Fibroblast of lung (primary cell): Measurements from ENCODE around the gene MCRIP2. TPM values are rescaled to one million over a fixed set of nuclear protein-coding genes. Genes with fewer than 3 reads are reported as not detected.

ENCODE experiments used
- DNase-seq, 2 donors: peaks; one replicate each; pipeline versions ENCODE4 v3.0.0 to v3.0.0-alpha.2; 2010; ENCODE audit warnings: low read depth in 2 of 2
- H2AFZ ChIP-seq: 2 replicates; pipeline ENCODE4 v1.5.1; 2012; ENCODE audit warnings: low read length, control low read depth, inconsistent platforms
- H3K27ac ChIP-seq: 2 replicates; pipeline ENCODE4 v1.5.1; 2011; ENCODE audit warnings: low read length, control low read depth; ENCODE audit not compliant: insufficient read depth
- H3K27me3 ChIP-seq: 2 replicates; pipeline ENCODE4 v1.5.1; 2011; ENCODE audit warnings: mild to moderate bottlenecking, low read length; ENCODE audit not compliant: control insufficient read depth, insufficient read depth
- H3K36me3 ChIP-seq: 2 replicates; pipeline ENCODE4 v1.5.1; 2011; ENCODE audit warnings: low read length; ENCODE audit not compliant: control insufficient read depth, insufficient read depth
- H3K4me1 ChIP-seq: 2 replicates; pipeline ENCODE4 v1.5.1; 2011; ENCODE audit warnings: low read length; ENCODE audit not compliant: control insufficient read depth, insufficient read depth; ENCODE audit errors: extremely low read depth
- H3K4me2 ChIP-seq: 2 replicates; pipeline ENCODE4 v1.5.1; 2011; ENCODE audit warnings: low read length, control low read depth; ENCODE audit not compliant: insufficient read depth; ENCODE audit errors: extremely low read depth
- H3K4me3 ChIP-seq, 4 experiments: fragments of 200-600 bp in 1 of 4; sonication (generic) in 1 of 4; replicated peaks in 1 of 4; 2 replicates each; pipeline ENCODE4 v1.5.1; 2011 to 2016; ENCODE audit warnings: low read length in 4 of 4, low read depth in 3 of 4, mild to moderate bottlenecking in 3 of 4, control low read depth in 2 of 4, inconsistent platforms in 1 of 4, mixed read lengths in 1 of 4; ENCODE audit not compliant: insufficient read depth in 1 of 4; ENCODE audit errors: control extremely low read depth in 1 of 4
- H3K79me2 ChIP-seq: 2 replicates; pipeline ENCODE4 v1.5.1; 2012; ENCODE audit warnings: mild to moderate bottlenecking, low read length, inconsistent platforms; ENCODE audit not compliant: control insufficient read depth, insufficient read depth
- H3K9ac ChIP-seq: 2 replicates; pipeline ENCODE4 v1.5.1; 2011; ENCODE audit warnings: mild to moderate bottlenecking, low read length, control low read depth; ENCODE audit not compliant: insufficient read depth
- H3K9me3 ChIP-seq: 2 replicates; pipeline ENCODE4 v1.5.1; 2012; ENCODE audit warnings: low read depth, low read length; ENCODE audit not compliant: control insufficient read depth, insufficient read depth
- H4K20me1 ChIP-seq: 2 replicates; pipeline ENCODE4 v1.5.1; 2011; ENCODE audit warnings: low read length; ENCODE audit not compliant: control insufficient read depth, insufficient read depth; ENCODE audit errors: extremely low read depth
- CTCF ChIP-seq, 2 donors: IDR thresholded peaks in 1 of 2; conservative IDR thresholded peaks in 1 of 2; 1 replicate in 1 of 2; 2 replicates in 1 of 2; pipeline ENCODE4 v1.5.1; 2011 to 2012; ENCODE audit warnings: low read length in 2 of 2, control low read depth in 1 of 2, inconsistent platforms in 1 of 2, low read depth in 1 of 2, mild to moderate bottlenecking in 1 of 2
- EZH2 ChIP-seq: IDR thresholded peaks from 2 replicates; pipeline ENCODE4 v1.5.1; 2012; ENCODE audit warnings: low read length, control low read depth, mild to moderate bottlenecking; ENCODE audit errors: missing control alignments
- polyA minus RNA-seq: library from RNA; depleted of rRNA, polyadenylated mRNA; stranded (reverse); fragments of >200 nt; gene quantifications from 2 replicates; pipeline ENCODE4 v1.2.3, GENCODE V29; 2011; ENCODE audit warnings: low replicate concordance
- polyA plus RNA-seq, 2 donors: library from polyadenylated mRNA; depleted of rRNA in 1 of 2; stranded (reverse) in 1 of 2; unstranded in 1 of 2; fragments of >200 nt; gene quantifications; 2 replicates each; pipeline ENCODE4 v1.2.1, GENCODE V29; 2011 to 2012; ENCODE audit warnings: missing spikeins in 1 of 2
- total RNA-seq: library from RNA; depleted of rRNA; stranded (reverse); fragments of >200 nt; gene quantifications from 2 replicates; pipeline ENCODE4 v1.2.1, GENCODE V29; 2014

MCRIP2 gene
- 18.0 and 21.8 TPM in 2 replicates for total RNA-seq
- polyA plus RNA-seq: 2.8 and 3.4 TPM in 2 replicates
- polyA plus RNA-seq (2012): 10.8 and 13.0 TPM in 2 replicates
- 1.9 and 2.9 TPM in 2 replicates for polyA minus RNA-seq

GRCh38 chr16:641326-642188 lies at the start of gene MCRIP2:
TSS of gene MCRIP2 (plus strand) at chr16:641828. CDS start at chr16:641992, 164 bp downstream.
- no peaks in the 10 kb centered on the region for H3K36me3 ChIP-seq
- peak within 1 kb of the TSS; percentile 78 for H2AFZ ChIP-seq
- H3K27ac ChIP-seq: peak within 1 kb of the TSS; percentile 61
- no peaks in the 10 kb centered on the region for H3K27me3 ChIP-seq
- TF ChIP-seq CTCF (conservative IDR thresholded peaks at IDR 0.05 in 1 of 2, IDR thresholded peaks at IDR 0.05 in 1 of 2; ENCODE audit: low read depth in 1 of 2, low read length in 2 of 2) (no peak), EZH2 (no peak)
- peak within 1 kb of the TSS; percentile 70 to 79 (median 72) for H3K4me3 ChIP-seq
- H3K4me2 ChIP-seq: peak within 1 kb of the TSS; percentile 97
- H3K79me2 ChIP-seq: no peaks in the 10 kb centered on the region
- H3K9me3 ChIP-seq: no peaks in the 10 kb centered on the region
- peak; percentile 58 to 72 for DNase-seq
- peak within 1 kb of the TSS; percentile 74 for H3K9ac ChIP-seq
- peaks cover 6% of the 10 kb centered on the region for H3K4me1 ChIP-seq
- H4K20me1 ChIP-seq: no peaks in the 10 kb centered on the region

GRCh38 chr16:591892-592517 lies 49.6 kb upstream of the MCRIP2 start:
- H3K4me3 ChIP-seq: no peak overlapping the region
- H3K4me1 ChIP-seq: peaks cover 11% of the 10 kb centered on the region
- no peaks in the 10 kb centered on the region for H3K36me3 ChIP-seq
- no peak overlapping the region for H3K4me2 ChIP-seq
- DNase-seq: no peak
- H4K20me1 ChIP-seq: no peaks in the 10 kb centered on the region
- no peak overlapping the region for H3K27ac ChIP-seq
- no peak overlapping the region for H3K9ac ChIP-seq
- no peaks in the 10 kb centered on the region for H3K27me3 ChIP-seq
- H3K9me3 ChIP-seq: no peaks in the 10 kb centered on the region
- H2AFZ ChIP-seq: no peak overlapping the region
- TF ChIP-seq CTCF (conservative IDR thresholded peaks at IDR 0.05 in 1 of 2, IDR thresholded peaks at IDR 0.05 in 1 of 2; ENCODE audit: low read depth in 1 of 2, low read length in 2 of 2) (no peak), EZH2 (no peak)
- H3K79me2 ChIP-seq: peaks cover 22% of the 10 kb centered on the region
